Chondrocyte (in vitro differentiated cells): ENCODE data around the gene BMP8B. TPM values are rescaled to one million over a fixed set of nuclear protein-coding genes. Genes with fewer than 3 reads are reported as not detected.

Experiments
- DNase-seq: peaks from one replicate; pipeline ENCODE4 v3.0.0; 2021; ENCODE audit warnings: mixed read lengths, low spot score
- H3K27ac Mint-ChIP-seq: one replicate; pipeline ENCODE4 v1.8.0; 2021; ENCODE audit warnings: mild to moderate bottlenecking, moderate library complexity, mixed read lengths; ENCODE audit not compliant: unreplicated experiment
- H3K27me3 Mint-ChIP-seq: 2 replicates; pipeline ENCODE4 v1.8.0; 2021; ENCODE audit warnings: low read depth, mixed read lengths
- H3K36me3 Mint-ChIP-seq: 2 replicates; pipeline ENCODE4 v1.8.0; 2021; ENCODE audit warnings: low read depth, mixed read lengths
- H3K4me1 Mint-ChIP-seq: 2 replicates; pipeline ENCODE4 v1.8.0; 2021; ENCODE audit warnings: low read depth, mild to moderate bottlenecking, mixed read lengths
- H3K4me3 Mint-ChIP-seq: one replicate; pipeline ENCODE4 v1.8.0; 2021; ENCODE audit warnings: mild to moderate bottlenecking, moderate library complexity, mixed read lengths; ENCODE audit not compliant: unreplicated experiment
- H3K9me3 Mint-ChIP-seq: 2 replicates; pipeline ENCODE4 v1.8.0; 2021; ENCODE audit warnings: low read depth, mixed read lengths
- total RNA-seq: library from RNA; stranded (reverse); gene quantifications from 3 replicates; pipeline ENCODE4 v1.2.1, GENCODE V29; 2021
- TF ChIP-seq, protein P1 (sequence below): fragments of 200-600 bp; sonication (generic); IDR thresholded peaks from 2 replicates; pipeline ENCODE4 v1.5.0; 2021; ENCODE audit warnings: antibody characterized with exemption, mild to moderate bottlenecking, moderate library complexity

BMP8B gene
- total RNA-seq, 1 donor from 2014 or later, result 0.25 TPM

DNA sequence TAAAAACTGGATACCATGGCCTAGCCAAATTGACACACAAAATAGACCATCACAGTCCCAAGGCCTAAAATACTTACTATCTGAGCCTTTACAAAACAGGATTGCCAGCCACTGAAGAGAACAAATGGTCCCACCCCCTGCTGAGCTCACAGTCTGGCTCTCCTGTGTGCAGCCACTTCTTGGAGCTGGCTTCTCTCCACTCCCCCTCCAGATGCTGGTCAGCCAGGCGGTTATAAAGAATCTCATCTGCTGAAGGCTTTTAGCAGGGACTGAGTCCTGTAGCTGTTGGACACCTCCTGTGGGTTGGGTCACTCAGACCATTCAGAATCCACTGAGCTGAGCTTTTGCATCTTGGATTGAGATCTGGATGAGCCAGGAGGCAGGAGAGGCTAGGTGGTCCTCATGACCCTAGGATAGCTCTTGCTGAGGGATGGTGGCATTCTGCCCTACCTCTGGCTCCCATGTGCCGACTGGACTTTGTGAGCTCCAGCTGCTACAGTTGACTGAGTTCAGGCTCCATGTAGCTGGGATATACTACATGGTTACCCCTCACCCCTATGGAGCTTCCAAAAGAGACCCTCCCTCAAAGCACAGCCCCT is 33.7 kb downstream of the BMP8B start:
- DNase-seq, result no peak
- no peaks in the 10 kb centered on the region for H3K9me3 Mint-ChIP-seq
- no peak overlapping the region for H3K27ac Mint-ChIP-seq
- H3K4me1 Mint-ChIP-seq, result peaks cover 3% of the 10 kb centered on the region
- TF ChIP-seq, protein P1, sequence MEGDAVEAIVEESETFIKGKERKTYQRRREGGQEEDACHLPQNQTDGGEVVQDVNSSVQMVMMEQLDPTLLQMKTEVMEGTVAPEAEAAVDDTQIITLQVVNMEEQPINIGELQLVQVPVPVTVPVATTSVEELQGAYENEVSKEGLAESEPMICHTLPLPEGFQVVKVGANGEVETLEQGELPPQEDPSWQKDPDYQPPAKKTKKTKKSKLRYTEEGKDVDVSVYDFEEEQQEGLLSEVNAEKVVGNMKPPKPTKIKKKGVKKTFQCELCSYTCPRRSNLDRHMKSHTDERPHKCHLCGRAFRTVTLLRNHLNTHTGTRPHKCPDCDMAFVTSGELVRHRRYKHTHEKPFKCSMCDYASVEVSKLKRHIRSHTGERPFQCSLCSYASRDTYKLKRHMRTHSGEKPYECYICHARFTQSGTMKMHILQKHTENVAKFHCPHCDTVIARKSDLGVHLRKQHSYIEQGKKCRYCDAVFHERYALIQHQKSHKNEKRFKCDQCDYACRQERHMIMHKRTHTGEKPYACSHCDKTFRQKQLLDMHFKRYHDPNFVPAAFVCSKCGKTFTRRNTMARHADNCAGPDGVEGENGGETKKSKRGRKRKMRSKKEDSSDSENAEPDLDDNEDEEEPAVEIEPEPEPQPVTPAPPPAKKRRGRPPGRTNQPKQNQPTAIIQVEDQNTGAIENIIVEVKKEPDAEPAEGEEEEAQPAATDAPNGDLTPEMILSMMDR, result no peak
- H3K27me3 Mint-ChIP-seq, result no peaks in the 10 kb centered on the region
- peaks cover 32% of the 10 kb centered on the region for H3K36me3 Mint-ChIP-seq
- no peak overlapping the region for H3K4me3 Mint-ChIP-seq

DNA sequence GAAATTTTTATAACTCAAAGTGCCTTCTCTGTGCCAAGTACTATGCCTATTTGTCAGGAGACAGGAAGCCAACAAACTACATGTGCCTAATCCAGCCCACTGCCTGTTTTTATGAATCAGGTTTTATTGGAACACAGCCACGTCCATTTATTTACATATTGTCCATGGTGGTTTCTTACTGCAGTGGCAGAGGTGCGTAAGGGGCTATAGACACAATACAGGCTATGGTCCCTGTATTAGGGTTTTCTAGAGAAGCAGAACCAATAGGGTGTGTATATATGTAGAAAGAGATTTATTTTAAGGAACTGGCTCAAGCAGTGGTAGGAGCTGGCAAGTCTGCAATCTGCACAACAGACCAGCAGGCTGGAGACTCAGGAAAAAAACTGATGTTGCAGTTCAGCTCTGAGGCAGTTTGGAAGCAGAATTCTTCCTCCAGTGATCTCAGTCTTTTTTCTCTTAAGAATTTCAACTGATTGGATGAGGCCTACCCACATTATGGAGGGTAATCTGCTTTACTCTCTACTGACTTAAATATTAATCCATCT is 34.6 kb downstream of the BMP8B start:
- peaks cover 38% of the 10 kb centered on the region for H3K36me3 Mint-ChIP-seq
- H3K4me3 Mint-ChIP-seq, result no peak overlapping the region
- TF ChIP-seq, protein P1, result no peak
- DNase-seq, result no peak
- H3K4me1 Mint-ChIP-seq, result peaks cover 3% of the 10 kb centered on the region
- H3K27me3 Mint-ChIP-seq, result no peaks in the 10 kb centered on the region
- H3K9me3 Mint-ChIP-seq, result no peaks in the 10 kb centered on the region
- H3K27ac Mint-ChIP-seq, result no peak overlapping the region

DNA sequence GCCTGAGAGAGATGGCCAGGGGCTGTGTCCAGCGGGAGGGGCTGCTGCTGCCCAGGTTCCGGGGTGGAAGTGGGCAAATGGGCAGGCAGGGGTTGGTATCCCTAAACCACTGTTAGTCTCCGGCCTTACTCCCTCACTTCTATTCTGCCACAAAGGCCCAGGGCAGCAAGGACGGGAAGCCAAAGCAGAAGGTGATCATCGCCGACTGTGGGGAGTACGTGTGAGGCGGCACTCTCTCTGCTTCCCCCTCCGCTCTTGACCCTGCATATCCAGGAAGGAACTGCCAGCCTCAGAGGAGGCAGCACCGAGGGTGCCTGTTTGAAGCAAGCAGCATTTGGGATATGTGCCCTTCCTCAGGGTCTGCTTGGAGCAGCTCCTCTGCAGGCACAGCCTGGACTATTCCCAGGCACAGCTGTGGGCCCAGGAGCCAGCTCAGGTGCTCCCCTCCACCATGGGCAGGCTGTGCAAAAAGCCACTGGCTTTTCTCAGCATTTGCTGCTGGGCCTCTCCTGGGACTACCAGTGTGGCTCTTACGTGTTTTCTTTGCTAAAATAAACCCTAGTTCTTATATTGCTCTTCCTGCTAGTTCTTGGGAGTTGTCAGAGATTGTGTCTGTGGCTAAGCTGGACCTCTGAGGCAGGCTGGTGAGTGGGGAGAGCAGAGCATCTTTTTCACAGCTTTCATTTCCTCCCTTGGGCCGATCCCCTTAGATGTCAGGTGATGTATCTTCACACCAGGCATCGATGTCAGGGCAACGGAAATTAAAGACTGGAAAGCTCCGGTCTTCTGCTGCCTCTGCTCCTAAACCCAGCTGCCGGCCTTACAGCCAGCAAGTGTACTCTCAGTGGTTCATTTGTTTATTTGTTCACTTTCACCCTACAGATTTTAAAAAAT is 35.3 kb downstream of the BMP8B start:
- TF ChIP-seq, protein P1, result no peak
- Mint-ChIP-seq H3K27me3 (no peaks in the 10 kb centered on the region), H3K9me3 (no peaks in the 10 kb centered on the region), H3K36me3 (peaks cover 39% of the 10 kb centered on the region), H3K27ac (peak overlapping the region; percentile 57), H3K4me1 (peaks cover 3% of the 10 kb centered on the region), H3K4me3 (no peak overlapping the region)
- no peak for DNase-seq

- Mint-ChIP-seq H3K4me3 (no peak overlapping the region), H3K4me1 (peaks cover 3% of the 10 kb centered on the region), H3K9me3 (no peaks in the 10 kb centered on the region), H3K36me3 (peaks cover 39% of the 10 kb centered on the region), H3K27me3 (no peaks in the 10 kb centered on the region), H3K27ac (no peak overlapping the region)
- TF ChIP-seq, protein P1, result no peak
- no peak for DNase-seq
These were observed 36.0 kb downstream of the BMP8B start for GRCh38 chr1:39752703-39753102.

- peaks cover 39% of the 10 kb centered on the region for H3K36me3 Mint-ChIP-seq
- H3K9me3 Mint-ChIP-seq, result no peaks in the 10 kb centered on the region
- no peak for DNase-seq
- TF ChIP-seq, protein P1, result no peak
- H3K4me3 Mint-ChIP-seq, result no peak overlapping the region
- no peaks in the 10 kb centered on the region for H3K27me3 Mint-ChIP-seq
- peaks cover 7% of the 10 kb centered on the region for H3K4me1 Mint-ChIP-seq
- H3K27ac Mint-ChIP-seq, result no peak overlapping the region
These were observed 37.1 kb downstream of the BMP8B start for GRCh38 chr1:39751595-39751994.
